Fibroblast of villous mesenchyme (primary cell): Measurements from ENCODE around the gene SRGAP2C. TPM values are rescaled to one million over a fixed set of nuclear protein-coding genes. Genes with fewer than 3 reads are reported as not detected.
A peak's percentile ranks its signal among the peaks of the same experiment; 100 is the strongest.
"Not testable (repeated sequence)": the region's sequence is repeated elsewhere in the genome, so short reads cannot be mapped to it uniquely, and the experiment has no call there.

Source experiments
- DNase-seq: peaks from one replicate; pipeline ENCODE4 v3.0.0-alpha.2; 2010; ENCODE audit warnings: low read depth
- H3K4me3 ChIP-seq: 2 replicates; pipeline ENCODE4 v1.5.1; 2011; ENCODE audit warnings: low read depth, mild to moderate bottlenecking, low read length
- total RNA-seq: library from RNA; depleted of rRNA; stranded (reverse); fragments of >200 nt; gene quantifications from 2 replicates; pipeline ENCODE4 v1.2.3, GENCODE V29; 2012

SRGAP2C gene
- total RNA-seq, 1 donor: 15.1 TPM

DNA sequence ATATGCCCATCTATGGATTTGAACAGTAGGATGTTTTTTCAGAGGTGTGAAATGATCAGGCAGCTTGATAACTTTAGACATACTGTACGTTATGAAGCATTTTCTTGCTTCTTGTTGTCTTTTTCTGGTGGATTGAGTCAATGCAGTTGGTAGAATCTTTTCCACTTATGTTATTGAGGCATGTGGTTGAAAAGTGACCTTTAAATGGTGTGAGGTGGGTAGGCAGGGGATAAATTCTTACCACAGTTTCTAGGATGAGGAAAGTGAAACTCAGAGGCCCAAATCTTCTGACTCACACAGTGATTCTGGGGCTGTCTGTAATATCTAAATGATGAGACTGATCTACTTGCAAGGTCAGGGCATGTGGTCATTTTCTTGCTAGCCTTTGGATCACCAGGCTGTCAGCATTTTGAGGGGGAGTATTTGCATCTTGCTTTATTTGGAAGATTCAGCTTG is 79.0 kb downstream of the SRGAP2C start:
- H3K4me3 ChIP-seq: not testable (repeated sequence)
- peak; percentile 61 for DNase-seq

DNA sequence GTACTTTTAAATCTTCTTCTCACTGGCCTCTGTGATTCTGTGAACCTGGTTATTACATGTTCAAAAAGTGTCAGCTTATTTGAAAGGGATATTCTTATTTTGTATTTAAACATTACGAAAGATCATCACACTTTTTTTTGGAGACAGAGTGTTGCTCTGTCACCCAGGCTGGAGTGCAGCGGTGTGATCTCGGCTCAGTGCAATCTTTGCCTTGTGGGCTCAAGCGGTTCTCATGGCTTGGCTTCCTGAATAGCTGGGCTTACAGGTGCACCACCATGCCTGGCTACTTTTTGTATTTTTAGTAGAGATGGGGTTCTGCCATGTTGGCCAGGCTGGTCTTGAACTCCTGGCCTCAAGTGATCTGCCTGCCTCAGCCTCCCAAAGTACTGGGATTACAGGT is 82.3 kb downstream of the SRGAP2C start:
- not testable (repeated sequence) for DNase-seq, H3K4me3 ChIP-seq

DNA sequence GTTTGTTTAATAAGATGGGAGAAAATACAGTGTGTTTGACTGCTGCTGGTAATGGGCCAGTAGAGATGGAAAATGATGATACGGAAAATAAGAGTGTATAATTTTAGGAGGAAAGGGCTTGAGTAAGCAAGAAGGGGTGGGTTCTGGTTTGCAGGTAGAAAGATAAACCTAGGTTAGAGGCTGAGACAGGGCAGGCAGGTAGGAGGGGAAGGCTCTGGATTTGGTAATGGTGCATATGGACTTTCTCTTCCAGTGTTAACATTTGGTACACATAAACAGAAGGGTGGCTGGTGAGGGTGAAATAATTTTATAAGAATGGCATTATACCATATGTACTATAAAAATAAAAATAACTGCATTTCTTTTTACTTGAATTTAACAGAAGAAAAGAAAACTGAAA is 84.5 kb downstream of the SRGAP2C start:
- H3K4me3 ChIP-seq, DNase-seq: not testable (repeated sequence)

- not testable (repeated sequence) for DNase-seq, H3K4me3 ChIP-seq
Observed at GRCh38 chr1:121269973-121270372, 85.2 kb downstream of the SRGAP2C start.

DNA sequence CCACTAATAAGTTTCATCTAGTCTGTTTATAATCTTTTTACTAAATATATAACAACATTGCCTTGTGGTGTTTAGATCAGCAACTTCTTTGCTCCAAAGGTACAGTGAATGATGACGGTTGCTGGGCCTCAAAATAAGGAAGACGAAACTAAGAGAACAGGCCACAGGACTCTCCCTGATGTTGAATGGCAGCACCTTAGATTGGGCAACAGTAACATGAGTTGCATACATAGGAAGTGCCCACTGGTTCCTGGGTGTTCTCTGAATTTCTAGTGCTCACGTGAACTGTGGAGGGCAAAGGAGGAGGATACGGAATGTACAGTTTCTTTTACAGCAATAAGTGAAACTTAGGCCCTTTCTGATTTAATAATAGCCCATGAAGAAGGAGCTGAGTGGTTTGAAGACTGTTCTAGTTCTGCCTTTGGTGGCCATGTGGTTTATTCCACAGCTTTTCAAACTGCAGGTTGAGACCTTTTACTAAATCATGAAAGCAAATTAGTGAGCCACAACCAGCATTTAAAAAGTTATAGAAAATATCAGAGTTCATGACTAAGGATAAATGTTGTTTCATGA is 86.5 kb downstream of the SRGAP2C start:
- not testable (repeated sequence) for H3K4me3 ChIP-seq, DNase-seq

DNA sequence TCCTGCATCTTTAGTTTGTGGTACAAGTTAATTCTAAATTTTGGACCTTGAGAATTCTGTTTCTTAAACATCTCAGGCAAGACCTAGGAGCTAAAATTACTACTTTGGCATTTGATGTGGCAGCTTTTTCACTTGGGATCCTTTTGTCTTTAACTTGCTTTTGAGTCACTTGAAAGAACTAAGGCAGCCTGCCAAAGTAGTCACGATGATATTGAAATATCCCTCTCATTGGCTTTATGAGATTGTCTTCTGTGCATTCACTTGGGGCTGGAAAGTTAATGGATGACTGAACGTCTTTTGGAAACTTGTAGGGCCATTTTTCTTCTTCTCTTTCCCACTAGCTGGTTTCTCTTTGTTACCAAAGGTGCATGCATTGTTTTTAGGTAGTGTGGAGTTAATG is 90.7 kb downstream of the SRGAP2C start:
- H3K4me3 ChIP-seq, DNase-seq: not testable (repeated sequence)

DNA sequence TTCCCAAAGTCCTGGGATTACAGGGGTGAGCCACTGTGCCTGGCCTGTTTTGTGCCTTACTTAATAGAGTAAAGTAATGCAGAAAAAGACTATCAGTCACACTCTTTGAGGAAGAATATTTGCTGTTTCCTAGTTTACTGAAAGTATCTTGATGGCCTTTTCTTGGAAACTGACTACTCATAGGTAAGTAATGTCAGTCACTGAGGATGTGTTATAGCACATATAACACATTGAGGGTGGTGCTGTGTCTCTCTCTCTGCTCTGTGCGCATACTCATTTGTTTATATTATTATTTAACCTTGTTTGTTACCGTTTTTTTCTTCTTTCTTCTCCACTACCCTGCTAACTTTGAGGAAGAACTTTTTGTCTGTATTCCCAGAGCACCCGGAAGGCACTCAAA is 93.4 kb downstream of the SRGAP2C start:
- not testable (repeated sequence) for DNase-seq, H3K4me3 ChIP-seq

DNA sequence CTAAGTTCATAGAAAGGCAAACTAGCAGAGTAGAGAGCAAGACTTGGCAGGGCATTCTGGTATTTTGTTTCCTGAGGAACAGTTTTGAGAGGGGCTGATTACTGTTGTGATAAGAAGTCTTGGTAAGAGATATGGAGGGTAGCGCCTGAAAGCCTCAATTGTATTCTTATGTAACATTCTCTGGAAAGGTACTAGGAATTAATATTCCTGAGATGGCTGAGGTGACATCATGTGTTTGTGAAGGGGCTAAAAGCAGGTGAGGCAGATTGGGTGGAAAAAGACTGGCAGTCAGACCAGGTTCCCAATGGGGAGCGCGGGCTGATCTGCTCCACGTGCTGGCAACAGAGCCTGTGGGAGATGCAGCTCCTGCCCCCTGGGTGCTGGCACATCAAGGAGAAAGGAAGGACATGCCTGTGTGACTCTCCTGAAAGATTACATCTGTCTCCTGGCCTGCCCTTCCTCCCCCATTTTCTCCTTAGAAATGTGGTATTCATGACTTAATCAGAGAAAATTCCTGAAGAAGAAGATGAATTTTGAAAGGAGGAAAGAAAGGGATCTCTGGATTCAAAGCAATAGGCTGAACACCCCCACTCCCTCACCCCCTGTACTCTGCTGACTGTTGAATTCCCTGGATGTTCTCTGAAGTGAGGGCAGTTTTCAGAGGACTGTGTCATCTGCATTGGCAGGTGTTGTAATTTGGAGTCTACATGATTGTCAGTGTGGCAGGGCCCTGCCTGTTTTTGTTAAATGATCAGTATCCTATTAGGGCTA is 94.2 kb downstream of the SRGAP2C start:
- DNase-seq, H3K4me3 ChIP-seq: not testable (repeated sequence)

DNA sequence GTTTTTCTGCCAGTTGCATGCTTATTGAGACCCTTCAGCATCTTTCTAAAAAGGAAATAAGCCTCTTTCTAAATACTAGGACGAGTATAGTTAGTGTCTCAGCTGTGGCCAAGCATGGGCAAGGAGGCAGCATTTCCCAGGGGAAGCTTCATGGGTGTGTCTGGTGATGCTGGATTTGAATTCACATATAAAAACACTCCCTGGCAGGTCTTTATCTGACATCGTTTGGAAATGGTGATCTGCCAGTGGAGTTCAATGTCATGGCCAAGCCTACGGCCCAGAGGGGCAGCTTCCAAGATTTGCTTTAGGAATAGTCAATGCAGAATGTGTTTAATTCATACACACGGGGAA is 94.7 kb downstream of the SRGAP2C start:
- not testable (repeated sequence) for DNase-seq, H3K4me3 ChIP-seq

DNA sequence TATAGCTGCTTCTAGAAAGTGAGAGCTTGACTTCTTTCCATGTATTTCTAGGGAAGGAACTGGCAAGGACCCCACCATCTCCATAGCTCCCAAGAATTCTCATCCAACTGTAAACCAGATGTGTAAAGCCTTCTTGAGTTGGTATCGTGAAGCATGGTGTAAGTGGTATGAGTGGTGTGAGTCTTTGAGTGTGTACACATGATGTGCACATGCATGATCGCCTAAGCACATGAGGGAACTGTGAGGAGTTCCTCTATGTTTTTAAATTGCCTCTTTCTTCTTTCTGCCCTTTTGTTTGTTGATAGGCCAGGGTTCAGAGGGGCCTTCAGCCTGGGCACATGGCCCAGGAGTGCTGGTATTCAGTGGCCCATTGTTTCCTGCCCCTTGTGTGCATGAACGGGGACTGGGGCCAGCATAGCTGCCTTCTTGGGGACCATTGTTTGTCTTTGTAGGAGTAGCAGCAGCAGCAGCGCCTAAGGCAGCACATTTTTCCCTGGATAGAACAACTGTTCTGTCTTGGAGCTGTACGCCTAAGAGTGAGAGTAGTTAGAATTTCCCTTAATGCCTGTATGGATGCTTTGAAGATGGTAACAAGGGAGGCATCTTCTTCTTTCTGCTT is 96.0 kb downstream of the SRGAP2C start:
- not testable (repeated sequence) for DNase-seq, H3K4me3 ChIP-seq

DNA sequence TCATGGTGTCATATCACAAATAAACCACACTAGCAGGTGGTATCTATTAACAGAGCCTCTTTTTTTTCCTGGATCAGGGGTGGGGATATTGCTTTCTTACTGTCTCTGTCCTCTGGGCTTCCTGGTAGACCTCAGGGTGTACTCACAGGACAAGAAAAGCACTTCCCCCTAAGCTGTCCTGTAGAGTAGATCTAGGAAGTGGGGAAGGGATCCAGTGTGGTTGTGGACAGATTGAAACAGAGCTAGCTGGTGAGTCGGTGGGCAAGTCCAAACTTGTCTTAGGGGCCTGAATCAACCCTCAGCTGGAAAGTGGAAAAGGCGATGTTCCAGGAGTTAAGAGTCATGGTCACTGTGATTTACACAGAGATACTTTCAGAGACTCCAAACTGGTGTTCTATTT is 96.7 kb downstream of the SRGAP2C start:
- not testable (repeated sequence) for H3K4me3 ChIP-seq, DNase-seq

GRCh38 chr1:121283587-121284180 is 98.9 kb downstream of the SRGAP2C start:
- DNase-seq: peak; percentile 22
- H3K4me3 ChIP-seq: not testable (repeated sequence)

DNA sequence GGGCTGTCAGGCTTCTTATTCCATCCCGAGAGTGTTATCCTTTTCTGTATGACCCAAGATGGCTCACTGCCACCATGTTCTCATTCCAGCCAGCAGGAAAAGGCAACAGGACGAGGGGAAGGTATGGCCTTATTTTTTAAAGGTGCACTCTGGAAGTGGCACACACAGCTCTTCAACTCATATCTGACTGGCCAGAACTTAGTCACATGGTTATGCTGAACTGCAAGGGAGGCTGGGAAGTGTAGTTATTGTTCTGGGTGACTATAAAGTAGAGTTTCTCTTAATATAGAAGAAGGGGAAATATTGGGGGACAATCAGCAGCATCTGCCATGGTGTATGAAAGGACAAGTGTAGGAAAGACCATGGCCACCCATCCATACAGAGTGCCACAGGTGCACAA is 107.8 kb downstream of the SRGAP2C start:
- not testable (repeated sequence) for DNase-seq, H3K4me3 ChIP-seq

- DNase-seq, H3K4me3 ChIP-seq: not testable (repeated sequence)
Observed at GRCh38 chr1:121293263-121294204, 108.8 kb downstream of the SRGAP2C start.

- not testable (repeated sequence) for H3K4me3 ChIP-seq, DNase-seq
Observed at GRCh38 chr1:121294205-121294570, 109.4 kb downstream of the SRGAP2C start.

GRCh38 chr1:121296563-121296962 is 111.8 kb downstream of the SRGAP2C start:
- H3K4me3 ChIP-seq, DNase-seq: not testable (repeated sequence)

GRCh38 chr1:121298529-121298928 is 113.8 kb downstream of the SRGAP2C start:
- not testable (repeated sequence) for DNase-seq, H3K4me3 ChIP-seq

- DNase-seq, H3K4me3 ChIP-seq: not testable (repeated sequence)
Observed at GRCh38 chr1:121299514-121300149, 114.9 kb downstream of the SRGAP2C start.
